Osteoblast (primary cell): ENCODE results near the gene DEDD2. TPM values are rescaled to one million over a fixed set of nuclear protein-coding genes. Genes with fewer than 3 reads are reported as not detected.

Experiments used
- DNase-seq: peaks from one replicate; pipeline ENCODE4 v3.0.0; 2011; ENCODE audit warnings: low spot score, mixed read lengths; ENCODE audit not compliant: insufficient read length; ENCODE audit errors: missing footprints
- H2AFZ ChIP-seq: 2 replicates; pipeline ENCODE4 v1.6.0; 2011; ENCODE audit warnings: mild to moderate bottlenecking, low read length
- H3K27ac ChIP-seq: 2 replicates; pipeline ENCODE4 v1.5.1; 2011; ENCODE audit warnings: mild to moderate bottlenecking, low read depth, low read length, moderate library complexity
- H3K27me3 ChIP-seq: 2 replicates; pipeline ENCODE4 v1.6.0; 2012; ENCODE audit warnings: mild to moderate bottlenecking, control low read depth, inconsistent platforms, low read length, moderate library complexity; ENCODE audit not compliant: insufficient read depth
- H3K36me3 ChIP-seq: 2 replicates; pipeline ENCODE4 v1.5.1; 2011; ENCODE audit warnings: mild to moderate bottlenecking, low read length, control low read depth, moderate library complexity; ENCODE audit not compliant: insufficient read depth
- H3K4me1 ChIP-seq: 2 replicates; pipeline ENCODE4 v1.5.1; 2011; ENCODE audit warnings: mild to moderate bottlenecking, low read length, control low read depth, moderate library complexity; ENCODE audit not compliant: insufficient read depth
- H3K4me2 ChIP-seq: 2 replicates; pipeline ENCODE4 v1.6.0; 2011; ENCODE audit warnings: mild to moderate bottlenecking, low read length; ENCODE audit not compliant: insufficient read depth
- H3K4me3 ChIP-seq: fragments of 200-600 bp; sonication (generic); 3 replicates; pipeline ENCODE4 v1.5.1; 2012; ENCODE audit warnings: mild to moderate bottlenecking, low read length, inconsistent platforms; ENCODE audit not compliant: insufficient read depth
- H3K79me2 ChIP-seq: 2 replicates; pipeline ENCODE4 v1.6.0; 2012; ENCODE audit warnings: mild to moderate bottlenecking, low read length, control low read depth, inconsistent platforms; ENCODE audit not compliant: insufficient read depth
- H3K9me3 ChIP-seq: 2 replicates; pipeline ENCODE4 v1.5.1; 2011; ENCODE audit warnings: low read depth, low read length, control low read depth
- H4K20me1 ChIP-seq: 2 replicates; pipeline ENCODE4 v1.6.0; 2012; ENCODE audit warnings: mild to moderate bottlenecking, low read length, control low read depth; ENCODE audit not compliant: insufficient read depth
- total RNA-seq: library from RNA; depleted of rRNA; stranded (reverse); fragments of >200 nt; gene quantifications from 2 replicates; pipeline ENCODE4 v1.2.3, GENCODE V29; 2012
- TF ChIP-seq, protein P1 (sequence below): IDR thresholded peaks from 2 replicates; pipeline ENCODE4 v1.5.1; 2011; ENCODE audit warnings: mild to moderate bottlenecking, low read depth, low read length, moderate library complexity; ENCODE audit errors: extremely low read depth

The DEDD2 gene
- total RNA-seq, 1 donor: 19.9 TPM

DNA sequence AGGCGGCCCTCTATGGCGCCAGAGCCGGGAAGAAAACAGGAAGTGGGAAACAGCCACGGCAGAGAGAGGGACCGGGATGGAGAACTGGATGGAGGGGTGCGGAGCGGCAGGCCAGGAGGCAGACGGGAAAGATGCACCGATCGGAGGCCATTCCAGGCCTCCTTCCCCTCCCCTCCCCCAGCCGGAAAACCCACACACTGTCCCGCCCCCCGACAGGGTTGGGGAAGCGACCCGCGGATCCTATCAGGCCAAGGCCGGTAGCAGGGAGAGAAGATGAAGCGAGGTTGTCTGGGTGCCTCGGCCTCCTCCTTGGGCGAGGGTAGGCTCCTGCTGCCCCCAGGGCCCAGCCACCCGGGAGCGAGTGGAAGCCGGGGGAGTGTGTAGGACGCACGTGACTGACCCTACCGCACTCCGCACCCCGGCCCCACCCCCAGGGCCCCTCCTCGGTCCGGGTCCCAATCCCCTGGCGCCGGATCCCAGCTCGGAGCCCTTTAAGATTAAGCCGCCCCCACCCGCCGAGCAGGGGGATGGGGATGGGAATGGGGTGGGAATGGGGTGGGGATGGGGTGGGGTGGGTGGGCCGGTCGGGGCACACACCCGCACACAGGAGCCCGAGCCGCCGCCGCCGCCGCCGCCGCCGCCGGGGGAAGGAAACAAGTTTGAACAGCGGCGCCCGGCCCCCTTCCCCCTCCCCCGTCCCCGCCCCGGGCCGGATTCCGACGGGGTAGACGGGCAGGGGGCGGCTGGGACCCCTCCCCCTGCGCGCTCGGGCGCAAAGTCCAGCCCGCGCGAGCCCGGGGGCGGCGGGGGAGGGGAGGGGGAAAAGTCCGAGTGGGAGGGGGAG, 36.0 kb upstream of the DEDD2 start:
- peak overlapping the region; percentile 95 for H3K4me3 ChIP-seq
- peaks cover 62% of the 10 kb centered on the region for H3K79me2 ChIP-seq
- H3K4me1 ChIP-seq: peaks cover 41% of the 10 kb centered on the region
- no peak overlapping the region for H2AFZ ChIP-seq
- DNase-seq: peak; percentile 96
- H3K27ac ChIP-seq: peak overlapping the region; percentile 93
- no peaks in the 10 kb centered on the region for H3K9me3 ChIP-seq
- peak overlapping the region; percentile 97 for H3K4me2 ChIP-seq
- H3K36me3 ChIP-seq: peaks cover 18% of the 10 kb centered on the region
- TF ChIP-seq, protein P1, sequence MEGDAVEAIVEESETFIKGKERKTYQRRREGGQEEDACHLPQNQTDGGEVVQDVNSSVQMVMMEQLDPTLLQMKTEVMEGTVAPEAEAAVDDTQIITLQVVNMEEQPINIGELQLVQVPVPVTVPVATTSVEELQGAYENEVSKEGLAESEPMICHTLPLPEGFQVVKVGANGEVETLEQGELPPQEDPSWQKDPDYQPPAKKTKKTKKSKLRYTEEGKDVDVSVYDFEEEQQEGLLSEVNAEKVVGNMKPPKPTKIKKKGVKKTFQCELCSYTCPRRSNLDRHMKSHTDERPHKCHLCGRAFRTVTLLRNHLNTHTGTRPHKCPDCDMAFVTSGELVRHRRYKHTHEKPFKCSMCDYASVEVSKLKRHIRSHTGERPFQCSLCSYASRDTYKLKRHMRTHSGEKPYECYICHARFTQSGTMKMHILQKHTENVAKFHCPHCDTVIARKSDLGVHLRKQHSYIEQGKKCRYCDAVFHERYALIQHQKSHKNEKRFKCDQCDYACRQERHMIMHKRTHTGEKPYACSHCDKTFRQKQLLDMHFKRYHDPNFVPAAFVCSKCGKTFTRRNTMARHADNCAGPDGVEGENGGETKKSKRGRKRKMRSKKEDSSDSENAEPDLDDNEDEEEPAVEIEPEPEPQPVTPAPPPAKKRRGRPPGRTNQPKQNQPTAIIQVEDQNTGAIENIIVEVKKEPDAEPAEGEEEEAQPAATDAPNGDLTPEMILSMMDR: no peak
- H3K27me3 ChIP-seq: no peaks in the 10 kb centered on the region
- peaks cover 20% of the 10 kb centered on the region for H4K20me1 ChIP-seq

DNA sequence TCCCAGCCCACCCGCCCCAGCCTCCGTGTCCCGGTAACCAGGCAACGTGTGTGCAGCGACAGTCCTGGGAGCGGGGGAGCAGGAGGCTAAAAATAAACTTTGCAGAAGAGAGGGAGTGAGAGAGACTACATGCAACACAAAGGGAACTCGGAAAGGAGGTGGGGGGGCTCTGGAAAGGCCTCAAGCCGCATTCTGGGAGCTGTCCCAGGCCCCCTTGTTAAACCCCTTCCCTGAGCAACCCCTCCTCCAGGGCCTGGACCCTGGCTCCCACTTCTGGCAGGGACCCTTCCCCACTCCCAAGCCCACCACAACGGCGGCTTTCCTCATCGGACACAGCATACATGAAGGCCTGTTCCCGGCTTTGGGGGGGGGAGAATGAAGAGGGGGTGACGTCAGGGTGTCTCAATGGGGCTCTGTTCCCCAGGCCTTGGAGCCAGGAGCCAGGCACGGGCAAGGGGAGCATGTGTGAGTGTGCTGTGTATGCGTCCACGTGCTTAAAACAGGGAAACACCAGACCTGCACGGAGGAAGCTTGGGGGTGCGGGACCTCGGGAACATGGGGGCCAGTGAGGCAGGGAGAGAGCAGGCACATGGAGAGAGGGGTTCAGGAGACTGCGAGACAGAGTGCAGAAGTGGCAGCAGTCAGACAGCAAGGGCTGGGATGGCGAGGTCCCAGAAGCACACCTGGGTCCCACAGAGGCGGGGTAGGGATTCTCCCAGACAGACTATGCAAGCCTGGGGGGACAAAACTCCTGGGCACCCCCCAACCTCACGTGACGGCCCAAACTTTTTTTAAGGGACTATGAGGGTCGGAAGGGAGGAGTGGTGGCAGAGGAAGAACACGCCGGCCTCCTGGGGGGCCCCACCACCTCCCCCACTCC, 35.1 kb upstream of the DEDD2 start:
- Histone ChIP-seq H3K79me2 (peaks cover 70% of the 10 kb centered on the region), H3K27me3 (no peaks in the 10 kb centered on the region), H3K9me3 (no peaks in the 10 kb centered on the region), H3K4me3 (peak overlapping the region; percentile 95), H4K20me1 (peaks cover 20% of the 10 kb centered on the region), H3K27ac (peak overlapping the region; percentile 93), H2AFZ (no peak overlapping the region), H3K4me2 (peak overlapping the region; percentile 97), H3K36me3 (peaks cover 19% of the 10 kb centered on the region), H3K4me1 (peaks cover 41% of the 10 kb centered on the region)
- TF ChIP-seq, protein P1: no peak
- DNase-seq: peak; percentile 97

- H2AFZ ChIP-seq: no peak overlapping the region
- no peaks in the 10 kb centered on the region for H3K9me3 ChIP-seq
- peaks cover 75% of the 10 kb centered on the region for H3K79me2 ChIP-seq
- H3K36me3 ChIP-seq: peaks cover 19% of the 10 kb centered on the region
- peak overlapping the region; percentile 97 for H3K4me2 ChIP-seq
- peaks cover 48% of the 10 kb centered on the region for H3K4me1 ChIP-seq
- H3K4me3 ChIP-seq: peak overlapping the region; percentile 95
- no peaks in the 10 kb centered on the region for H3K27me3 ChIP-seq
- peak overlapping the region; percentile 93 for H3K27ac ChIP-seq
- peak; percentile 77 for DNase-seq
- peaks cover 25% of the 10 kb centered on the region for H4K20me1 ChIP-seq
- TF ChIP-seq, protein P1: no peak
Observed at GRCh38 chr19:42251572-42252358, 34.3 kb upstream of the DEDD2 start.
